BJ (cell line): Measurements from ENCODE around the gene ATP2C2. TPM values are rescaled to one million over a fixed set of nuclear protein-coding genes. Genes with fewer than 3 reads are reported as not detected.

ENCODE experiments used
- CTCF ChIA-PET: fragments of 350-600 bp; formaldehyde crosslinking; extraction: SDS; loops from one replicate; lab custom pipeline; 2021; ENCODE audit warnings: antibody characterized with exemption, inconsistent platforms; lab: Yijun Ruan, JAX
- POLR2A ChIA-PET: fragments of 300-600 bp; sonication (Branson Sonifier 250); formaldehyde crosslinking; extraction: SDS; loops from one replicate; lab custom pipeline; 2021; ENCODE audit warnings: antibody characterized with exemption; lab: Charles Lee
- DNase-seq: peaks from one replicate; pipeline ENCODE4 v3.0.0-alpha.2; 2011; ENCODE audit warnings: low read depth
- H3K27me3 ChIP-seq: 2 replicates; pipeline ENCODE4 v1.6.0; 2011; ENCODE audit warnings: low read length; ENCODE audit not compliant: control insufficient read depth, insufficient read depth
- H3K36me3 ChIP-seq: 2 replicates; pipeline ENCODE4 v1.5.1; 2011; ENCODE audit warnings: low read length; ENCODE audit not compliant: control insufficient read depth, insufficient read depth
- H3K4me3 ChIP-seq: 2 replicates; pipeline ENCODE4 v1.5.1; 2011; ENCODE audit warnings: low read depth, mild to moderate bottlenecking, control low read depth, low read length
- CTCF ChIP-seq: IDR thresholded peaks from 2 replicates; pipeline ENCODE4 v1.5.1; 2011; ENCODE audit warnings: low read depth, mild to moderate bottlenecking, control low read depth, inconsistent platforms, low read length, moderate library complexity; ENCODE audit not compliant: insufficient read depth
- polyA plus RNA-seq: library from polyadenylated mRNA; depleted of rRNA; stranded (reverse); fragments of >200 nt; gene quantifications from 2 replicates; pipeline ENCODE4 v1.2.3, GENCODE V29; 2011

ATP2C2 gene
- polyA plus RNA-seq, 1 experiment, result not detected

- Histone ChIP-seq H3K27me3 (peaks cover 12% of the 10 kb centered on the region), H3K36me3 (no peaks in the 10 kb centered on the region), H3K4me3 (no peak overlapping the region)
- POLR2A ChIA-PET, result no interaction called here
- CTCF ChIA-PET, result no interaction called here
- no peak for DNase-seq
- TF ChIP-seq CTCF, result no peak
Observed at GRCh38 chr16:84404936-84405639, 36.8 kb downstream of the ATP2C2 start.

GRCh38 chr16:84406006-84406963 is 37.9 kb downstream of the ATP2C2 start:
- no peak for DNase-seq
- Histone ChIP-seq H3K36me3 (no peaks in the 10 kb centered on the region), H3K27me3 (peaks cover 16% of the 10 kb centered on the region), H3K4me3 (no peak overlapping the region)
- POLR2A ChIA-PET, result no interaction called here
- no peak for TF ChIP-seq CTCF
- CTCF ChIA-PET, result interaction anchor here (1.7 kb wide), 1 partner anchor 10 kb away, joined by 4 read pairs; no protein-coding TSS in a partner anchor

GRCh38 chr16:84407588-84408313 is 39.4 kb downstream of the ATP2C2 start:
- Histone ChIP-seq H3K27me3 (peaks cover 16% of the 10 kb centered on the region), H3K4me3 (no peak overlapping the region), H3K36me3 (no peaks in the 10 kb centered on the region)
- no peak for DNase-seq
- TF ChIP-seq CTCF, result no peak
- CTCF ChIA-PET, result interaction anchor here (1.7 kb wide), 1 partner anchor 8 kb away, joined by 4 read pairs; no protein-coding TSS in a partner anchor
- POLR2A ChIA-PET, result no interaction called here

GRCh38 chr16:84408314-84408690 is 40.0 kb downstream of the ATP2C2 start:
- no peaks in the 10 kb centered on the region for H3K36me3 ChIP-seq
- POLR2A ChIA-PET, result no interaction called here
- no peak for TF ChIP-seq CTCF

More at GRCh38 chr16:84408314-84408690, 40.0 kb downstream of the ATP2C2 start:
- CTCF ChIA-PET, result no interaction called here
- H3K4me3 ChIP-seq, result no peak overlapping the region
- H3K27me3 ChIP-seq, result peaks cover 16% of the 10 kb centered on the region
- DNase-seq, result no peak
